H9 (cell line): ENCODE results near the gene PRPF40B. TPM values are rescaled to one million over a fixed set of nuclear protein-coding genes. Genes with fewer than 3 reads are reported as not detected.

Experiments used
- DNase-seq: peaks from one replicate; pipeline ENCODE4 v3.0.0-alpha.2; 2017
- H2AFZ ChIP-seq: one replicate; pipeline ENCODE4 v1.6.1; 2013; ENCODE audit warnings: mild to moderate bottlenecking, low read length, control low read depth, moderate library complexity
- H2AK5ac ChIP-seq: 2 replicates; pipeline ENCODE4 v1.6.1; 2013; ENCODE audit warnings: low read length, control low read depth, mixed read lengths; ENCODE audit not compliant: insufficient read length
- H2BK120ac ChIP-seq: one replicate; pipeline ENCODE4 v1.6.1; 2013; ENCODE audit warnings: low read depth, mild to moderate bottlenecking, low read length, control low read depth, inconsistent platforms; ENCODE audit not compliant: poor library complexity, severe bottlenecking
- H2BK12ac ChIP-seq: 2 replicates; pipeline ENCODE4 v1.6.1; 2013; ENCODE audit warnings: low read length, control low read depth, mixed read lengths, low read depth; ENCODE audit not compliant: insufficient read length
- H2BK15ac ChIP-seq: 2 replicates; pipeline ENCODE4 v1.6.1; 2013; ENCODE audit warnings: low read depth, low read length, control low read depth
- H2BK20ac ChIP-seq: one replicate; pipeline ENCODE4 v1.6.1; 2013; ENCODE audit warnings: low read depth, mild to moderate bottlenecking, low read length, control low read depth, inconsistent platforms; ENCODE audit not compliant: poor library complexity, severe bottlenecking
- H2BK5ac ChIP-seq: 2 replicates; pipeline ENCODE4 v1.6.1; 2013; ENCODE audit warnings: low read length, control low read depth, mixed read lengths; ENCODE audit not compliant: insufficient read length
- H3K14ac ChIP-seq: 2 replicates; pipeline ENCODE4 v1.6.1; 2013; ENCODE audit warnings: low read length, control low read depth; ENCODE audit not compliant: insufficient read depth
- H3K18ac ChIP-seq: 2 replicates; pipeline ENCODE4 v1.6.1; 2013; ENCODE audit warnings: low read depth, mild to moderate bottlenecking, mixed read lengths, low read length, control low read depth; ENCODE audit not compliant: insufficient read length
- H3K23ac ChIP-seq: 2 replicates; pipeline ENCODE4 v1.6.1; 2013; ENCODE audit warnings: low read length, control low read depth, mixed read lengths, low read depth; ENCODE audit not compliant: insufficient read length
- H3K23me2 ChIP-seq: 2 replicates; pipeline ENCODE4 v1.6.1; 2013; ENCODE audit warnings: low read depth, mild to moderate bottlenecking, mixed read lengths, low read length, control low read depth; ENCODE audit not compliant: insufficient read length, poor library complexity, severe bottlenecking
- H3K27ac ChIP-seq: 2 replicates; pipeline ENCODE4 v1.5.1; 2013; ENCODE audit warnings: low read length, control low read depth, mixed read lengths, low read depth; ENCODE audit not compliant: insufficient read length
- H3K27me3 ChIP-seq: 2 replicates; pipeline ENCODE4 v1.6.1; 2013; ENCODE audit warnings: low read length, control low read depth, inconsistent platforms; ENCODE audit not compliant: insufficient read depth
- H3K4ac ChIP-seq: 2 replicates; pipeline ENCODE4 v1.6.1; 2013; ENCODE audit warnings: low read depth, mild to moderate bottlenecking, control low read depth, inconsistent platforms, low read length, moderate library complexity
- H3K4me1 ChIP-seq: 2 replicates; pipeline ENCODE4 v1.6.1; 2013; ENCODE audit warnings: low read length, control low read depth, inconsistent platforms; ENCODE audit not compliant: insufficient read depth
- H3K4me2 ChIP-seq: 2 replicates; pipeline ENCODE4 v1.6.1; 2013; ENCODE audit warnings: low read length, control low read depth, mixed read lengths; ENCODE audit not compliant: insufficient read length, insufficient read depth
- H3K56ac ChIP-seq: 2 replicates; pipeline ENCODE4 v1.6.1; 2013; ENCODE audit warnings: low read depth, mild to moderate bottlenecking, mixed read lengths, low read length, control low read depth; ENCODE audit not compliant: insufficient read length
- H3K79me1 ChIP-seq: 2 replicates; pipeline ENCODE4 v1.6.1; 2013; ENCODE audit warnings: low read depth, mild to moderate bottlenecking, moderate library complexity, low read length, control low read depth, inconsistent platforms; ENCODE audit not compliant: insufficient read depth, poor library complexity, severe bottlenecking
- H3K79me2 ChIP-seq: 2 replicates; pipeline ENCODE4 v1.6.1; 2013; ENCODE audit warnings: low read length, control low read depth, inconsistent platforms; ENCODE audit not compliant: insufficient read depth
- H3K9ac ChIP-seq: 2 replicates; pipeline ENCODE4 v1.6.1; 2013; ENCODE audit warnings: low read length, control low read depth, mixed read lengths; ENCODE audit not compliant: insufficient read length; ENCODE audit errors: extremely low read depth
- H3K9me3 ChIP-seq: one replicate; pipeline ENCODE4 v1.6.1; 2013; ENCODE audit warnings: low read depth, low read length, inconsistent platforms; ENCODE audit not compliant: control insufficient read depth
- H3T11ph ChIP-seq: one replicate; pipeline ENCODE4 v1.6.1; 2013; ENCODE audit warnings: mild to moderate bottlenecking, low read length, control low read depth, inconsistent platforms
- H4K20me1 ChIP-seq: one replicate; pipeline ENCODE4 v1.6.1; 2013; ENCODE audit not compliant: control insufficient read depth, insufficient read length, insufficient read depth
- H4K5ac ChIP-seq: 2 replicates; pipeline ENCODE4 v1.6.1; 2013; ENCODE audit warnings: low read depth, mild to moderate bottlenecking, mixed read lengths, low read length, control low read depth; ENCODE audit not compliant: insufficient read length
- H4K8ac ChIP-seq: replicated peaks from 2 replicates; pipeline ENCODE4 v1.6.1; 2013; ENCODE audit warnings: low read length, control low read depth, mixed read lengths, low read depth; ENCODE audit not compliant: insufficient read length
- H4K91ac ChIP-seq: 2 replicates; pipeline ENCODE4 v1.6.1; 2013; ENCODE audit warnings: low read depth, mild to moderate bottlenecking, moderate library complexity, mixed read lengths, low read length, control low read depth; ENCODE audit not compliant: insufficient read length
- H3K27ac Mint-ChIP-seq, 3 experiments: 2 replicates in 2 of 3; 3 replicates in 1 of 3; pipeline ENCODE4 v1.8.0; 2020 to 2021; ENCODE audit warnings: mixed read lengths in 3 of 3, mild to moderate bottlenecking in 1 of 3, moderate library complexity in 1 of 3
- H3K27me3 Mint-ChIP-seq: 2 replicates; pipeline ENCODE4 v1.8.0; 2021; ENCODE audit warnings: low read depth, mild to moderate bottlenecking, moderate library complexity, mixed read lengths
- H3K36me3 Mint-ChIP-seq, 3 experiments: 2 replicates in 2 of 3; 3 replicates in 1 of 3; pipeline ENCODE4 v1.8.0; 2020 to 2021; ENCODE audit warnings: low read depth in 3 of 3, mixed read lengths in 3 of 3; ENCODE audit not compliant: insufficient read depth in 1 of 3
- H3K4me1 Mint-ChIP-seq, 2 experiments: 2 replicates each; pipeline ENCODE4 v1.8.0; 2020; ENCODE audit warnings: mixed read lengths in 2 of 2
- H3K4me3 Mint-ChIP-seq, 2 experiments: 2 replicates in 1 of 2; 3 replicates in 1 of 2; pipeline ENCODE4 v1.8.0; 2020 to 2021; ENCODE audit warnings: mild to moderate bottlenecking in 2 of 2, mixed read lengths in 2 of 2, moderate library complexity in 1 of 2
- H3K9me3 Mint-ChIP-seq, 2 experiments: 2 replicates in 1 of 2; 3 replicates in 1 of 2; pipeline ENCODE4 v1.8.0; 2020; ENCODE audit warnings: mild to moderate bottlenecking in 2 of 2, mixed read lengths in 2 of 2, moderate library complexity in 1 of 2
- CTCF ChIP-seq: fragments of 200-600 bp; sonication (generic); conservative IDR thresholded peaks from 3 replicates; pipeline ENCODE4 v1.8.0; 2021; ENCODE audit warnings: antibody characterized with exemption, mild to moderate bottlenecking
- WGBS: extraction: QIAGEN DNeasy Blood & Tissue Kit; methylation state at CpG from one replicate; pipeline ENCODE4 v1.1.7; 2013; ENCODE audit warnings: missing lambda C conversion rate, low lambda C conversion rate, mixed read lengths; ENCODE audit not compliant: insufficient read length; ENCODE audit errors: extremely low coverage; 5-methylcytosine and 5-hydroxymethylcytosine counted together
- total RNA-seq: library from RNA; stranded (reverse); gene quantifications from 2 replicates; pipeline ENCODE4 v1.2.1, GENCODE V29; 2021

The PRPF40B gene
- total RNA-seq, 1 experiment from 2014 or later: 19.0 TPM

- Histone ChIP-seq H3K9me3 (no peaks in the 10 kb centered on the region), H3T11ph (no peak overlapping the region)
These were observed 3.5 kb downstream of the PRPF40B start for GRCh38 chr12:49626836-49627235.

More at GRCh38 chr12:49626836-49627235, 3.5 kb downstream of the PRPF40B start:
- Histone ChIP-seq H2BK5ac (no peak overlapping the region), H2BK20ac (no peak overlapping the region), H2BK12ac (no peak overlapping the region), H3K23ac (no peak overlapping the region), H3K9ac (no peak overlapping the region), H3K27me3 (no peaks in the 10 kb centered on the region), H3K18ac (no peak overlapping the region), H3K4ac (no peak overlapping the region), H4K91ac (no peak overlapping the region), H3K56ac (no peak overlapping the region), H2BK15ac (no peak overlapping the region), H3K79me2 (no peaks in the 10 kb centered on the region), H4K20me1 (no peaks in the 10 kb centered on the region), H3K14ac (no peak overlapping the region), H2BK120ac (no peak overlapping the region), H3K4me1 (no peaks in the 10 kb centered on the region), H3K27ac (no peak overlapping the region), H2AK5ac (no peak overlapping the region), H4K8ac (no peak overlapping the region), H3K23me2 (peaks cover 6% of the 10 kb centered on the region), H2AFZ (no peak overlapping the region), H4K5ac (no peak overlapping the region), H3K79me1 (no peaks in the 10 kb centered on the region), H3K4me2 (no peak overlapping the region)
- no peak for DNase-seq
- H3K27me3 Mint-ChIP-seq: no peaks in the 10 kb centered on the region; the same call in none of the 2 replicates
- H3K27ac Mint-ChIP-seq: no peak overlapping the region
- H3K4me1 Mint-ChIP-seq: peaks cover 18 to 21% of the 10 kb centered on the region in 2 experiments
- no peak overlapping the region for H3K4me3 Mint-ChIP-seq
- TF ChIP-seq CTCF: no peak
- no CpG with 5 or more reads among the region's 1 CpG for WGBS
- H3K9me3 Mint-ChIP-seq: no peaks in the 10 kb centered on the region
- peaks cover 0 to 2% (median 2%) of the 10 kb centered on the region in 3 experiments; a peak in 5 of 7 replicates for H3K36me3 Mint-ChIP-seq
